HG02884 (cell line): ENCODE data around the gene PCGF3.
"Not testable (repeated sequence)": the region's sequence is repeated elsewhere in the genome, so short reads cannot be mapped to it uniquely, and the experiment has no call there.

Source experiments
- ATAC-seq: cut with Tn5 transposase; IDR thresholded peaks from one replicate; pipeline ENCODE4 v1.9.1; 2021; ENCODE audit warnings: mild to moderate bottlenecking, moderate library complexity; ENCODE audit not compliant: unreplicated experiment

Gene PCGF3

GRCh38 chr4:722851-723360, 17.3 kb downstream of the PCGF3 start:
- ATAC-seq: no peak

GRCh38 chr4:723751-724530, 18.3 kb downstream of the PCGF3 start:
- ATAC-seq: no peak

GRCh38 chr4:725391-726234, 20.0 kb downstream of the PCGF3 start:
- ATAC-seq: no peak

- no peak for ATAC-seq
These were observed 20.7 kb downstream of the PCGF3 start for GRCh38 chr4:726235-726787.

GRCh38 chr4:726838-727237, 21.2 kb downstream of the PCGF3 start:
- no peak for ATAC-seq

- ATAC-seq: no peak
These were observed 21.9 kb downstream of the PCGF3 start for GRCh38 chr4:727576-727975.

GRCh38 chr4:729336-730315, 24.0 kb downstream of the PCGF3 start:
- no peak for ATAC-seq

GRCh38 chr4:730511-730910, 24.9 kb downstream of the PCGF3 start:
- ATAC-seq: no peak

GRCh38 chr4:730946-731904, 25.6 kb downstream of the PCGF3 start:
- ATAC-seq: not testable (repeated sequence)

- not testable (repeated sequence) for ATAC-seq
These were observed 26.3 kb downstream of the PCGF3 start for GRCh38 chr4:731954-732353.

- no peak for ATAC-seq
These were observed 26.9 kb downstream of the PCGF3 start for GRCh38 chr4:732486-732885.

- no peak for ATAC-seq
These were observed 27.4 kb downstream of the PCGF3 start for GRCh38 chr4:732911-733630.

- ATAC-seq: no peak
These were observed 28.0 kb downstream of the PCGF3 start for GRCh38 chr4:733631-733980.

- ATAC-seq: no peak
These were observed 28.4 kb downstream of the PCGF3 start for GRCh38 chr4:734075-734474.

- ATAC-seq: no peak
These were observed 29.3 kb downstream of the PCGF3 start for GRCh38 chr4:734951-735350.

- no peak for ATAC-seq
These were observed 30.0 kb downstream of the PCGF3 start for GRCh38 chr4:735583-735982.

GRCh38 chr4:736561-736960, 30.9 kb downstream of the PCGF3 start:
- not testable (repeated sequence) for ATAC-seq

GRCh38 chr4:738781-739280, 33.2 kb downstream of the PCGF3 start:
- ATAC-seq: no peak

- no peak for ATAC-seq
These were observed 33.9 kb downstream of the PCGF3 start for GRCh38 chr4:739569-739968.
